ENCODE results near the gene FMNL2. TPM values are rescaled to one million over a fixed set of nuclear protein-coding genes. Genes with fewer than 3 reads are reported as not detected.
A peak's percentile ranks its signal among the peaks of the same experiment; 100 is the strongest.

FMNL2 gene
- polyA plus RNA-seq, 3 donors: 0.28 to 3.2 (median 0.71) TPM

DNA sequence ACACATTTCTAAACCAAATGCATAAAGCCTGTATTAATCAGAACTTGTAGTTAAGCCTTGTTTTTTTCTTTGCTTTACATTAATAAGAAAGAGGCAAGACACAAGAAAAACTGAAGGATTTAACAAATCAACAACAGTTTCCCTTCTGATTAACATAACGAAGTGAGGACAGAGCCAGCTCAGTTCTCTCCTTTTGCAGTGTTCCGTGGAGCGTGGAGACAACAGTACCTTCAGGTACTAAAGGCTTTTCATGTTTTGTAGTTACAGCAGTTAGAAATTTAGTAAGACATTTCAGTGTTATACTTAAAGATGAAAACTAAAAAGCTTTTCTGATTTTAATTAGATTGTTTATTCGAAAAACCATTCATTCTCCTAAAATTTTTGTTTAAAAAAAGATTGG lies 115.2 kb downstream of the FMNL2 start:
- WGBS (ENCODE audit: insufficient coverage): no CpG with 5 or more reads among the region's 4 CpGs
- Histone ChIP-seq H3K36me3 (replicated peaks in 1 of 2; ENCODE audit: control insufficient read depth in 1 of 2, insufficient read depth in 2 of 2, low read length in 2 of 2) (no peaks in the 10 kb centered on the region), H3K79me2 (ENCODE audit: insufficient read depth, low read length) (no peaks in the 10 kb centered on the region), H2AFZ (ENCODE audit: insufficient read depth, low read depth, low read length, poor library complexity, severe bottlenecking) (no peak overlapping the region), H4K20me1 (ENCODE audit: insufficient read depth, low read length) (no peaks in the 10 kb centered on the region), H3K4me3 (replicated peaks in 1 of 3; ENCODE audit: low read depth in 2 of 3, low read length in 3 of 3) (no peak overlapping the region), H3K27me3 (ENCODE audit: control insufficient read depth in 2 of 2, insufficient read depth in 2 of 2, low read length in 2 of 2) (no peaks in the 10 kb centered on the region), H3K27ac (ENCODE audit: low read depth in 1 of 2, low read length in 2 of 2) (no peak overlapping the region), H3K9me3 (replicated peaks in 1 of 2; ENCODE audit: control insufficient read depth in 1 of 2, insufficient read depth in 1 of 2, low read length in 2 of 2) (no peaks in the 10 kb centered on the region), H3K4me2 (replicated peaks; ENCODE audit: extremely low read depth, low read length, poor library complexity, severe bottlenecking) (no peak overlapping the region), H3K9ac (ENCODE audit: insufficient read depth, low read length, poor library complexity, severe bottlenecking) (no peak overlapping the region), H3K4me1 (ENCODE audit: control insufficient read depth in 1 of 2, insufficient read depth in 2 of 2, low read length in 2 of 2) (no peaks in the 10 kb centered on the region)
- intact Hi-C loops (cut with micrococcal nuclease): no loop called here
- H3K9me3 Mint-ChIP-seq: peaks cover 0 to 4% (median 0%) of the 10 kb centered on the region in 7 donors
- H3K27me3 Mint-ChIP-seq (ENCODE audit: low read depth in 3 of 3): peaks cover 0 to 3% (median 0%) of the 10 kb centered on the region in 3 donors
- H3K36me3 Mint-ChIP-seq: no peaks in the 10 kb centered on the region
- no peak for DNase-seq
- H3K27ac Mint-ChIP-seq: no peak overlapping the region
- H3K4me1 Mint-ChIP-seq: no peaks in the 10 kb centered on the region
- no peak overlapping the region for H3K4me3 Mint-ChIP-seq
- TF ChIP-seq CTCF (IDR thresholded peaks at IDR 0.05): no peak

DNA sequence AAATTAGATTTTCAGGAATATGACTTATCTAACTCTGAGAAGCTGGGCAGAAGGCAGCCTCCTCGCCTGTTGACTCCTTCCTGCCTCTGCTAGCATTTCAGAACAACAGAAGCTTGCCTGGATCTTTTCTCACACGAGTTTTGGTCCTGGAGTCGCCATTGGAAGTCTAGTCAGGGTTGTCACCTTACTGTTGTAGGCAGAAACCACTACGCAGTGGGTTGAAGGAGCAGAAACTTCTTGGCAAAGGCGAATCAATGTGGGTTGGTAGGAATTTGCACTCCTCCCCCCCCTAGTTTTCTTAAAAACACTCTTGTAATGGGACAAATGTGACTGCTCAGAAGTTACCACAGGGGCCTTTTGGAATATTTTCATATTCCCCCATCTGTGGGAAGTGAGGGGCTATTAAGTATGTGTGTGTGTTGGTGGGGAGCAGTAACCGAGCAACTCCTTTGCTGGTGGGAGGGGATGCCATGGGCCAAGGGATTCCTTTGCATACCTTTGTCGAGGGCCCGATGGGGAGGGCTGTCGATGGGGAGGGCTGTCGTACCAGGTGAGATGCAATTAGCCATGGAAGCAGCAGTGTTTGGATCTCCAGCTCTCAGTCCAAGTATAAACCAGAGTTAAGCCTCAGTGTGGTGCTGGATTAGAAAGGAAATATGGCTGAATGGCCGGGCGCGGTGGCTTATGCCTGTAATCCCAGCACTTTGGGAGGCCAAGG lies 117.4 kb downstream of the FMNL2 start:
- Histone ChIP-seq H3K36me3 (replicated peaks in 1 of 2; ENCODE audit: control insufficient read depth in 1 of 2, insufficient read depth in 2 of 2, low read length in 2 of 2) (no peaks in the 10 kb centered on the region), H3K9me3 (replicated peaks in 1 of 2; ENCODE audit: control insufficient read depth in 1 of 2, insufficient read depth in 1 of 2, low read length in 2 of 2) (no peaks in the 10 kb centered on the region), H3K79me2 (ENCODE audit: insufficient read depth, low read length) (no peaks in the 10 kb centered on the region), H3K27ac (ENCODE audit: low read depth in 1 of 2, low read length in 2 of 2) (no peak overlapping the region), H3K4me2 (replicated peaks; ENCODE audit: extremely low read depth, low read length, poor library complexity, severe bottlenecking) (no peak overlapping the region), H3K27me3 (ENCODE audit: control insufficient read depth in 2 of 2, insufficient read depth in 2 of 2, low read length in 2 of 2) (no peaks in the 10 kb centered on the region), H3K4me3 (replicated peaks in 1 of 3; ENCODE audit: low read depth in 2 of 3, low read length in 3 of 3) (no peak overlapping the region), H3K9ac (ENCODE audit: insufficient read depth, low read length, poor library complexity, severe bottlenecking) (no peak overlapping the region), H2AFZ (ENCODE audit: insufficient read depth, low read depth, low read length, poor library complexity, severe bottlenecking) (no peak overlapping the region), H3K4me1 (ENCODE audit: control insufficient read depth in 1 of 2, insufficient read depth in 2 of 2, low read length in 2 of 2) (no peaks in the 10 kb centered on the region), H4K20me1 (ENCODE audit: insufficient read depth, low read length) (no peaks in the 10 kb centered on the region)
- Mint-ChIP-seq H3K27ac (peak overlapping the region in 1 of 7 donors; percentile 2), H3K4me3 (no peak overlapping the region), H3K9me3 (peaks cover 0 to 7% (median 0%) of the 10 kb centered on the region in 7 donors), H3K27me3 (ENCODE audit: low read depth in 3 of 3) (peaks cover 0 to 2% (median 0%) of the 10 kb centered on the region in 3 donors), H3K4me1 (no peaks in the 10 kb centered on the region), H3K36me3 (no peaks in the 10 kb centered on the region)
- no peak for DNase-seq
- no peak for TF ChIP-seq CTCF (IDR thresholded peaks at IDR 0.05)
- 90% methylated on average over 8 of the region's 13 CpGs for WGBS (ENCODE audit: insufficient coverage)
- intact Hi-C loops (cut with micrococcal nuclease): no loop called here
